H9 (cell line): Measurements from ENCODE around the gene THEMIS. TPM values are rescaled to one million over a fixed set of nuclear protein-coding genes. Genes with fewer than 3 reads are reported as not detected.

Experiments used
- DNase-seq: peaks from one replicate; pipeline ENCODE4 v3.0.0-alpha.2; 2017
- H2AFZ ChIP-seq: one replicate; pipeline ENCODE4 v1.6.1; 2013; ENCODE audit warnings: mild to moderate bottlenecking, low read length, control low read depth, moderate library complexity
- H2AK5ac ChIP-seq: 2 replicates; pipeline ENCODE4 v1.6.1; 2013; ENCODE audit warnings: low read length, control low read depth, mixed read lengths; ENCODE audit not compliant: insufficient read length
- H2BK120ac ChIP-seq: one replicate; pipeline ENCODE4 v1.6.1; 2013; ENCODE audit warnings: low read depth, mild to moderate bottlenecking, low read length, control low read depth, inconsistent platforms; ENCODE audit not compliant: poor library complexity, severe bottlenecking
- H2BK12ac ChIP-seq: 2 replicates; pipeline ENCODE4 v1.6.1; 2013; ENCODE audit warnings: low read length, control low read depth, mixed read lengths, low read depth; ENCODE audit not compliant: insufficient read length
- H2BK15ac ChIP-seq: 2 replicates; pipeline ENCODE4 v1.6.1; 2013; ENCODE audit warnings: low read depth, low read length, control low read depth
- H2BK20ac ChIP-seq: one replicate; pipeline ENCODE4 v1.6.1; 2013; ENCODE audit warnings: low read depth, mild to moderate bottlenecking, low read length, control low read depth, inconsistent platforms; ENCODE audit not compliant: poor library complexity, severe bottlenecking
- H2BK5ac ChIP-seq: 2 replicates; pipeline ENCODE4 v1.6.1; 2013; ENCODE audit warnings: low read length, control low read depth, mixed read lengths; ENCODE audit not compliant: insufficient read length
- H3K14ac ChIP-seq: 2 replicates; pipeline ENCODE4 v1.6.1; 2013; ENCODE audit warnings: low read length, control low read depth; ENCODE audit not compliant: insufficient read depth
- H3K18ac ChIP-seq: 2 replicates; pipeline ENCODE4 v1.6.1; 2013; ENCODE audit warnings: low read depth, mild to moderate bottlenecking, mixed read lengths, low read length, control low read depth; ENCODE audit not compliant: insufficient read length
- H3K23ac ChIP-seq: 2 replicates; pipeline ENCODE4 v1.6.1; 2013; ENCODE audit warnings: low read length, control low read depth, mixed read lengths, low read depth; ENCODE audit not compliant: insufficient read length
- H3K23me2 ChIP-seq: 2 replicates; pipeline ENCODE4 v1.6.1; 2013; ENCODE audit warnings: low read depth, mild to moderate bottlenecking, mixed read lengths, low read length, control low read depth; ENCODE audit not compliant: insufficient read length, poor library complexity, severe bottlenecking
- H3K27ac ChIP-seq: 2 replicates; pipeline ENCODE4 v1.5.1; 2013; ENCODE audit warnings: low read length, control low read depth, mixed read lengths, low read depth; ENCODE audit not compliant: insufficient read length
- H3K27me3 ChIP-seq: 2 replicates; pipeline ENCODE4 v1.6.1; 2013; ENCODE audit warnings: low read length, control low read depth, inconsistent platforms; ENCODE audit not compliant: insufficient read depth
- H3K4ac ChIP-seq: 2 replicates; pipeline ENCODE4 v1.6.1; 2013; ENCODE audit warnings: low read depth, mild to moderate bottlenecking, control low read depth, inconsistent platforms, low read length, moderate library complexity
- H3K4me1 ChIP-seq: 2 replicates; pipeline ENCODE4 v1.6.1; 2013; ENCODE audit warnings: low read length, control low read depth, inconsistent platforms; ENCODE audit not compliant: insufficient read depth
- H3K4me2 ChIP-seq: 2 replicates; pipeline ENCODE4 v1.6.1; 2013; ENCODE audit warnings: low read length, control low read depth, mixed read lengths; ENCODE audit not compliant: insufficient read length, insufficient read depth
- H3K56ac ChIP-seq: 2 replicates; pipeline ENCODE4 v1.6.1; 2013; ENCODE audit warnings: low read depth, mild to moderate bottlenecking, mixed read lengths, low read length, control low read depth; ENCODE audit not compliant: insufficient read length
- H3K79me1 ChIP-seq: 2 replicates; pipeline ENCODE4 v1.6.1; 2013; ENCODE audit warnings: low read depth, mild to moderate bottlenecking, moderate library complexity, low read length, control low read depth, inconsistent platforms; ENCODE audit not compliant: insufficient read depth, poor library complexity, severe bottlenecking
- H3K79me2 ChIP-seq: 2 replicates; pipeline ENCODE4 v1.6.1; 2013; ENCODE audit warnings: low read length, control low read depth, inconsistent platforms; ENCODE audit not compliant: insufficient read depth
- H3K9ac ChIP-seq: 2 replicates; pipeline ENCODE4 v1.6.1; 2013; ENCODE audit warnings: low read length, control low read depth, mixed read lengths; ENCODE audit not compliant: insufficient read length; ENCODE audit errors: extremely low read depth
- H3K9me3 ChIP-seq: one replicate; pipeline ENCODE4 v1.6.1; 2013; ENCODE audit warnings: low read depth, low read length, inconsistent platforms; ENCODE audit not compliant: control insufficient read depth
- H3T11ph ChIP-seq: one replicate; pipeline ENCODE4 v1.6.1; 2013; ENCODE audit warnings: mild to moderate bottlenecking, low read length, control low read depth, inconsistent platforms
- H4K20me1 ChIP-seq: one replicate; pipeline ENCODE4 v1.6.1; 2013; ENCODE audit not compliant: control insufficient read depth, insufficient read length, insufficient read depth
- H4K5ac ChIP-seq: 2 replicates; pipeline ENCODE4 v1.6.1; 2013; ENCODE audit warnings: low read depth, mild to moderate bottlenecking, mixed read lengths, low read length, control low read depth; ENCODE audit not compliant: insufficient read length
- H4K8ac ChIP-seq: replicated peaks from 2 replicates; pipeline ENCODE4 v1.6.1; 2013; ENCODE audit warnings: low read length, control low read depth, mixed read lengths, low read depth; ENCODE audit not compliant: insufficient read length
- H4K91ac ChIP-seq: 2 replicates; pipeline ENCODE4 v1.6.1; 2013; ENCODE audit warnings: low read depth, mild to moderate bottlenecking, moderate library complexity, mixed read lengths, low read length, control low read depth; ENCODE audit not compliant: insufficient read length
- H3K27ac Mint-ChIP-seq, 3 experiments: 2 replicates in 2 of 3; 3 replicates in 1 of 3; pipeline ENCODE4 v1.8.0; 2020 to 2021; ENCODE audit warnings: mixed read lengths in 3 of 3, mild to moderate bottlenecking in 1 of 3, moderate library complexity in 1 of 3
- H3K27me3 Mint-ChIP-seq: 2 replicates; pipeline ENCODE4 v1.8.0; 2021; ENCODE audit warnings: low read depth, mild to moderate bottlenecking, moderate library complexity, mixed read lengths
- H3K36me3 Mint-ChIP-seq, 3 experiments: 2 replicates in 2 of 3; 3 replicates in 1 of 3; pipeline ENCODE4 v1.8.0; 2020 to 2021; ENCODE audit warnings: low read depth in 3 of 3, mixed read lengths in 3 of 3; ENCODE audit not compliant: insufficient read depth in 1 of 3
- H3K4me1 Mint-ChIP-seq, 2 experiments: 2 replicates each; pipeline ENCODE4 v1.8.0; 2020; ENCODE audit warnings: mixed read lengths in 2 of 2
- H3K4me3 Mint-ChIP-seq, 2 experiments: 2 replicates in 1 of 2; 3 replicates in 1 of 2; pipeline ENCODE4 v1.8.0; 2020 to 2021; ENCODE audit warnings: mild to moderate bottlenecking in 2 of 2, mixed read lengths in 2 of 2, moderate library complexity in 1 of 2
- H3K9me3 Mint-ChIP-seq, 2 experiments: 2 replicates in 1 of 2; 3 replicates in 1 of 2; pipeline ENCODE4 v1.8.0; 2020; ENCODE audit warnings: mild to moderate bottlenecking in 2 of 2, mixed read lengths in 2 of 2, moderate library complexity in 1 of 2
- CTCF ChIP-seq: fragments of 200-600 bp; sonication (generic); conservative IDR thresholded peaks from 3 replicates; pipeline ENCODE4 v1.8.0; 2021; ENCODE audit warnings: antibody characterized with exemption, mild to moderate bottlenecking
- WGBS: extraction: QIAGEN DNeasy Blood & Tissue Kit; methylation state at CpG from one replicate; pipeline ENCODE4 v1.1.7; 2013; ENCODE audit warnings: missing lambda C conversion rate, low lambda C conversion rate, mixed read lengths; ENCODE audit not compliant: insufficient read length; ENCODE audit errors: extremely low coverage; 5-methylcytosine and 5-hydroxymethylcytosine counted together
- total RNA-seq: library from RNA; stranded (reverse); gene quantifications from 2 replicates; pipeline ENCODE4 v1.2.1, GENCODE V29; 2021

The THEMIS gene
- total RNA-seq, 1 experiment from 2014 or later: not detected

- whole genome bisulfite sequencing: no CpG with 5 or more reads among the region's 2 CpGs
- H2BK15ac ChIP-seq: no peak overlapping the region
- no peak overlapping the region for H2BK12ac ChIP-seq
Measured at GRCh38 chr6:127924440-127924839, 23.6 kb upstream of the THEMIS start.

More at GRCh38 chr6:127924440-127924839, 23.6 kb upstream of the THEMIS start:
- H3K9ac ChIP-seq: no peak overlapping the region
- H2BK5ac ChIP-seq: no peak overlapping the region
- Mint-ChIP-seq H3K27ac (no peak overlapping the region), H3K36me3 (peaks cover 9 to 17% (median 9%) of the 10 kb centered on the region in 3 experiments), H3K9me3 (peaks cover 20 to 23% of the 10 kb centered on the region in 2 experiments), H3K4me1 (peaks cover 0 to 7% of the 10 kb centered on the region in 2 experiments; a peak in 3 of 4 replicates), H3K27me3 (no peaks in the 10 kb centered on the region), H3K4me3 (no peak overlapping the region)
- H2BK20ac ChIP-seq: no peak overlapping the region
- no peak overlapping the region for H2AK5ac ChIP-seq
- no peak overlapping the region for H3K4me2 ChIP-seq
- no peak overlapping the region for H3K4ac ChIP-seq
- no peak for TF ChIP-seq CTCF
- H3K4me1 ChIP-seq: no peaks in the 10 kb centered on the region
- no peaks in the 10 kb centered on the region for H4K20me1 ChIP-seq
- no peak overlapping the region for H2AFZ ChIP-seq
- no peak overlapping the region for H3K14ac ChIP-seq
- no peak overlapping the region for H4K5ac ChIP-seq
- no peak overlapping the region for H3K56ac ChIP-seq
- H3K23ac ChIP-seq: no peak overlapping the region
- no peaks in the 10 kb centered on the region for H3K79me2 ChIP-seq
- no peaks in the 10 kb centered on the region for H3K23me2 ChIP-seq
- no peak overlapping the region for H4K91ac ChIP-seq
- DNase-seq: no peak
- H4K8ac ChIP-seq: no peak overlapping the region
- no peaks in the 10 kb centered on the region for H3K79me1 ChIP-seq
- no peak overlapping the region for H3K18ac ChIP-seq
- no peak overlapping the region for H3K27ac ChIP-seq
- no peak overlapping the region for H3T11ph ChIP-seq
- H3K27me3 ChIP-seq: no peaks in the 10 kb centered on the region
- H3K9me3 ChIP-seq: no peaks in the 10 kb centered on the region
- no peak overlapping the region for H2BK120ac ChIP-seq
